ENCODE results near the gene CCDC149.

DNA sequence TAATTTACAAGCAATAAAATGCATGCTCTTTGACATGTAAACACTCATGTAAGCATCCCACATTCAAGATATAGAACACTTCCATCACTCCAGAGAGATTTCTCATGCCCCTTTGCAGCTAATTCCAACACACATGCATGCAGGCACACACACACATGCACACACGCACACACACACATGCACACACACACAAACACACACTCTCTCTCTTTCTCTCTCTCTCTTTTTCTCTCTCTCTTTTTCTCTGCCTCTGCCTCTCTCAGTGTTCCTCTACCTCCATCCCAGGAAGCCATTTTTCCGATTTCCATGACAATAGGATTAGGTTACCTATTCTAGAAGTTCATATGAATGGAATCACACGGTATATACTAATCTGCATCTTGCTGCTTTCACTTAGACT lies 129.3 kb downstream of the CCDC149 start:
- no peak for TF ChIP-seq POLR2A (IDR thresholded peaks at IDR 0.05; ENCODE audit: low read length)
- no peak for TF ChIP-seq GATA1 (IDR thresholded peaks at IDR 0.05; ENCODE audit: low read depth, low read length)
